ENCODE results near the gene CCDC167.

- TF ChIP-seq MEF2A (IDR thresholded peaks at IDR 0.05; ENCODE audit: insufficient read depth, low read depth, low read length) = no peak
- no peak for TF ChIP-seq FOXK2 (IDR thresholded peaks at IDR 0.05)
- no peak for TF ChIP-seq RBBP5 (conservative IDR thresholded peaks at IDR 0.05)
- TF ChIP-seq ASH2L (IDR thresholded peaks at IDR 0.05; ENCODE audit: borderline replicate concordance, low read depth) = no peak
- TF ChIP-seq TAF1 (IDR thresholded peaks at IDR 0.05; ENCODE audit: borderline replicate concordance, low read depth, low read length) = no peak
- no peak for TF ChIP-seq CTCF (IDR thresholded peaks at IDR 0.05 in 2 of 3, conservative IDR thresholded peaks at IDR 0.05 in 1 of 3; ENCODE audit: control insufficient read depth in 2 of 3, extremely low read depth in 1 of 3, insufficient read depth in 1 of 3, low read depth in 3 of 3, low read length in 3 of 3)
- no peak for TF ChIP-seq ZNF24 (IDR thresholded peaks at IDR 0.05)
Observed at GRCh38 chr6:37539171-37540028, 39.7 kb upstream of the CCDC167 start.
